ENCODE measurements around the gene ATP5ME. TPM values are rescaled to one million over a fixed set of nuclear protein-coding genes. Genes with fewer than 3 reads are reported as not detected.

ATP5ME gene
- total RNA-seq, 2 experiments from 2014 or later: 254 to 257 TPM

DNA sequence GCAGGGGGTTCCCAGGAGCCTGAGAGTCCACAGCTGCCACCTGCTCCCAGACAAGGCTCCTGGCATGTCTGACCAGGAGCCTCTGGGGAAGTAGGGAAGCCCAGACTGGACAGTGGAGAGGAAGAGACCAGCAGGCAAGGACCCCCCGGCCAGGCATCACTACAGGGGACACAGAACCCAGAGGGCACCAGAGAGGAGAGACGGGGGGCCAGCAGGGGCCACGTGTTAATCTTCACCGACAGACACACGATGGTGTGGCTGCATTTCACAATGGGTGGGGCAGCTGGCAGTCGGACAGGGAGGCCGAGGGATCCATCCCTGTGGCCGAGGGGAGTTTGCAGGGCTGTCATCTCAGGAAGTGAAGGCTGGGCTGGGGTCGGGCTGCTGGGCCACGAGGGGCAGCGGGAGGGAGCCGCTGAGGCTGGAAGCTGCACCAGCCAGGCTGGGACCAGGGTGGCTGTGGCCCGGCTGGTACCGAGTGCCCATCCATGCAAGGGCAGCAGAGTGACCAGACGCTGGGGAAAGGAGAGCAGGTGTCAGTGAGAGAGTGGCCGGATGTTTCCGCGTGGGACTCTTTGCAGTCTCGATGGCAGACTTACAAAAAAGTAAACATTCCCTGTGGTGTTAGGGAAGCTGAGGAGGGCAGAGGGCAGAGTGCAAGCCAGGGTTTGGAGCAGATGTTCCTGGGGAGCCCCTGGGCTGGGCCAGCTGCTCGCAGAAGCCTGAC is 44.0 kb downstream of the ATP5ME start:
- no peak for DNase-seq
- Mint-ChIP-seq H3K4me3 (no peak overlapping the region), H3K4me1 (ENCODE audit: low read depth) (no peaks in the 10 kb centered on the region), H3K9me3 (peaks cover 5% of the 10 kb centered on the region), H3K27me3 (ENCODE audit: low read depth) (peaks cover 2% of the 10 kb centered on the region), H3K27ac (no peak overlapping the region), H3K36me3 (ENCODE audit: low read depth) (no peaks in the 10 kb centered on the region)
- CTCF ChIA-PET: no interaction called here
- intact Hi-C loops (cut with micrococcal nuclease): no loop called here

DNA sequence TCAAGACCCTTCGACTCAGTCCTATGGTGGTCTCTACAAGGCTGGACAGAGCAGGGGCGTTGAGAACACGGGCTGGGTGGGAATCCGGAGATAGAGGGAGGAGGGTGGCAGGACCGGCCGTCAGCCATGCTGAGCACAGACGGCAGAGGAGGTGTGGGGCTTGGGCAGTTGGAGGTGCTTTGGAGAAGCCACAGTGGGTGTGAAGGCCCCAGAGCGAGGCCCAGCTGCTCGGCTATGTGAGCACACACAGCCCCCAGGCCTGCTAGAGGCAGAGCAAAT is 44.5 kb downstream of the ATP5ME start:
- CTCF ChIA-PET: no interaction called here
- Mint-ChIP-seq H3K9me3 (peaks cover 5% of the 10 kb centered on the region), H3K4me1 (ENCODE audit: low read depth) (no peaks in the 10 kb centered on the region), H3K36me3 (ENCODE audit: low read depth) (no peaks in the 10 kb centered on the region), H3K27me3 (ENCODE audit: low read depth) (peaks cover 2% of the 10 kb centered on the region), H3K27ac (no peak overlapping the region), H3K4me3 (no peak overlapping the region)
- intact Hi-C loops (cut with micrococcal nuclease): no loop called here
- no peak for DNase-seq

DNA sequence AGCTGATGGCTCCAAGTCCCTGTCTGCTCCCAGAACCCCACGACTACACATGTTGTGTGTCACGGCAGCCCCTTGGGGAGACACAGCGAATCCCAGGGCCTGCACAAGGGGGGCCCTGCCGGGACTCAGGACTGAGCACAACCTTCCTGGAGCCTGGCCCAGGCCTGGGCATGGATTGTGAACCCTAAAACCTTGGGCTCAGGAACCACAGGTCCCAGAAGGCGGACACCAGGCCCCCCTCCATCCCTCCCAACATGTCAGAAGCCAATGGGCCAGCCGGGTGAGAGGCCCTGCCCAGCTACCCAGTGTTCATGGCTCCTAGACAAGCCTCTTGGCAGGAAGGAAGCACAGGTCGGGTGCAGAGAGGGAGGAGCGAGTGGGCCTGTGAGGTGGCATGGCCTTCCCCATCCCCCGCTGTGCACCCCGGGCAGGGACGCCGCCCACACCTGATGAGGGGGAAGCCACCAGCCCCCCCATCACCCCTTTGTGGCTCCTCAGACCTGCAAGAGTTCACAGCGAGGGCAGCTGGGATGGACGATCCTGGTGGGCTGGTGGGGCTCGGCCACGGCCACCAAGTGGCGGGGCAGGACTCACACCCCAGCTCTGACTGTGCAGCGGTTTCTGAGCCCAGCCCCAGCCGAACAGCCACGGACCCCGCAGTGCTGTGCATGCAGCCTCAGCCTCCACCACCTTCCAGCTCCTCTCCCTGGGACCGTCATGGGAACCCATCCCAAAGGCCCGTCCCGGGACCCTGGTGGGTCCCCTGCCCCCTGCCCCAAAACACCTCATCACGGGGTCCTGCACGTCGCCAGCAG is 45.0 kb downstream of the ATP5ME start:
- peaks cover 5% of the 10 kb centered on the region for H3K27me3 Mint-ChIP-seq (ENCODE audit: low read depth)
- no peak for DNase-seq
- no peak overlapping the region for H3K4me3 Mint-ChIP-seq
- H3K27ac Mint-ChIP-seq: no peak overlapping the region
- H3K4me1 Mint-ChIP-seq (ENCODE audit: low read depth): no peaks in the 10 kb centered on the region
- CTCF ChIA-PET: no interaction called here
- peaks cover 5% of the 10 kb centered on the region for H3K9me3 Mint-ChIP-seq
- intact Hi-C loops (cut with micrococcal nuclease): no loop called here
- no peaks in the 10 kb centered on the region for H3K36me3 Mint-ChIP-seq (ENCODE audit: low read depth)

DNA sequence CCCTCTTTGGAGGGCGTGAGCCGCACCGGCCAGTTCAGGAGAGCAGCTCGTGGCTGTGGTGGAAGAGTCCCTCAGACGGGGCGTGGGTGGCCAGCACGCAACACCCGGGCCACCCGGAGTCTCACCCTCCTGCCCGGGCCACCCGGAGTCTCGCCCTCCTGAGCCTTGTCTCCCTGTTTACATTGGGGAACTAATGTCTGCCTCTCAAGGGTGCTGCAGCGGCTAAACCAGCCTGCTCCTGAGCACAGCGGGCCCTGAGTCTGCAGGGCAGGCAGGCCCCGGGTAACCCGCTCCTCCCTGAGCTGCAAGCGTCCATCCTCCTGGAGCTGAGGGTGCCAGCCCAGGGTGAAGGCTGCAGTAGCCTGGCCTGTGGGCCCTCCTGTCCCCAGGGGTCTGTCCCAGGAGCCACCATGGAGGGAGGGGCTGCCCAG is 45.8 kb downstream of the ATP5ME start:
- H3K36me3 Mint-ChIP-seq (ENCODE audit: low read depth): no peaks in the 10 kb centered on the region
- intact Hi-C loops (cut with micrococcal nuclease): no loop called here
- peaks cover 5% of the 10 kb centered on the region for H3K27me3 Mint-ChIP-seq (ENCODE audit: low read depth)
- CTCF ChIA-PET: no interaction called here
- no peaks in the 10 kb centered on the region for H3K4me1 Mint-ChIP-seq (ENCODE audit: low read depth)
- DNase-seq: no peak
- H3K9me3 Mint-ChIP-seq: peaks cover 5% of the 10 kb centered on the region
- no peak overlapping the region for H3K27ac Mint-ChIP-seq
- no peak overlapping the region for H3K4me3 Mint-ChIP-seq

- no peak for DNase-seq
- CTCF ChIA-PET: interaction anchor here (0.6 kb wide), 1 partner anchor 445 kb away, joined by 3 read pairs; no protein-coding TSS in a partner anchor
- no peak overlapping the region for H3K27ac Mint-ChIP-seq
- no peaks in the 10 kb centered on the region for H3K4me1 Mint-ChIP-seq (ENCODE audit: low read depth)
- H3K4me3 Mint-ChIP-seq: no peak overlapping the region
- H3K9me3 Mint-ChIP-seq: peaks cover 2% of the 10 kb centered on the region
- H3K36me3 Mint-ChIP-seq (ENCODE audit: low read depth): no peaks in the 10 kb centered on the region
- peaks cover 5% of the 10 kb centered on the region for H3K27me3 Mint-ChIP-seq (ENCODE audit: low read depth)
- intact Hi-C loops (cut with micrococcal nuclease): no loop called here
Measured at GRCh38 chr4:627347-628125, 46.5 kb downstream of the ATP5ME start.

GRCh38 chr4:626201-627091 is 47.6 kb downstream of the ATP5ME start:
- H3K4me3 Mint-ChIP-seq: no peak overlapping the region
- DNase-seq: no peak
- peaks cover 5% of the 10 kb centered on the region for H3K27me3 Mint-ChIP-seq (ENCODE audit: low read depth)
- H3K9me3 Mint-ChIP-seq: no peaks in the 10 kb centered on the region
- no peaks in the 10 kb centered on the region for H3K4me1 Mint-ChIP-seq (ENCODE audit: low read depth)
- intact Hi-C loops (cut with micrococcal nuclease): no loop called here
- CTCF ChIA-PET: no interaction called here
- H3K36me3 Mint-ChIP-seq (ENCODE audit: low read depth): no peaks in the 10 kb centered on the region
- H3K27ac Mint-ChIP-seq: no peak overlapping the region

DNA sequence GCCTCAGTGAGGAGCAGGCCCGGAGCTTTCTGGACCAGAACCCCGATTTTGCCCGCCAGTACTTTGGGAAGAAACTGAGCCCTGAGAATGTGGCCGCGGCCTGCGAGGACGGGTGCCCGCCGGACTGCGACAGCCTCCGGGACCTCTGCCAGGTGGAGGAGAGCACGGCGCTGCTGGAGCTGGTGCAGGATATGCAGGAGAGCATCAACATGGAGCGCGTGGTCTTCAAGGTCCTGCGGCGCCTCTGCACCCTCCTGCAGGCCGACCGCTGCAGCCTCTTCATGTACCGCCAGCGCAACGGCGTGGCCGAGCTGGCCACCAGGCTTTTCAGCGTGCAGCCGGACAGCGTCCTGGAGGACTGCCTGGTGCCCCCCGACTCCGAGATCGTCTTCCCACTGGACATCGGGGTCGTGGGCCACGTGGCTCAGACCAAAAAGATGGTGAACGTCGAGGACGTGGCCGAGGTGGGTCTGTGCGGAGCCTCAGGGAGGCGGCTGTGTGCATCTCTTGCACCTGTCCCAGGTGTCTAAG is 48.4 kb downstream of the ATP5ME start:
- H3K9me3 Mint-ChIP-seq: no peaks in the 10 kb centered on the region
- H3K36me3 Mint-ChIP-seq (ENCODE audit: low read depth): no peaks in the 10 kb centered on the region
- intact Hi-C loops (cut with micrococcal nuclease): no loop called here

GRCh38 chr4:624705-625590 is 49.1 kb downstream of the ATP5ME start, which contains the start of gene PDE6B:
PDE6B (plus strand) TSS chr4:625573; CDS start chr4:625627, 54 bp downstream.
- no peaks in the 10 kb centered on the region for H3K36me3 Mint-ChIP-seq (ENCODE audit: low read depth)
- H3K27ac Mint-ChIP-seq: no peak within 1 kb of the TSS
- no peaks in the 10 kb centered on the region for H3K4me1 Mint-ChIP-seq (ENCODE audit: low read depth)
- no peak within 1 kb of the TSS for H3K4me3 Mint-ChIP-seq
- no peaks in the 10 kb centered on the region for H3K9me3 Mint-ChIP-seq
- H3K27me3 Mint-ChIP-seq (ENCODE audit: low read depth): peaks cover 8% of the 10 kb centered on the region
- intact Hi-C loops (cut with micrococcal nuclease): no loop called here
- CTCF ChIA-PET: no interaction called here
- no peak for DNase-seq

More for the DNA sequence above, 48.4 kb downstream of the ATP5ME start:
- DNase-seq: no peak
- CTCF ChIA-PET: no interaction called here
- Mint-ChIP-seq H3K27ac (no peak overlapping the region), H3K4me1 (ENCODE audit: low read depth) (no peaks in the 10 kb centered on the region), H3K27me3 (ENCODE audit: low read depth) (peaks cover 5% of the 10 kb centered on the region), H3K4me3 (no peak overlapping the region)

DNA sequence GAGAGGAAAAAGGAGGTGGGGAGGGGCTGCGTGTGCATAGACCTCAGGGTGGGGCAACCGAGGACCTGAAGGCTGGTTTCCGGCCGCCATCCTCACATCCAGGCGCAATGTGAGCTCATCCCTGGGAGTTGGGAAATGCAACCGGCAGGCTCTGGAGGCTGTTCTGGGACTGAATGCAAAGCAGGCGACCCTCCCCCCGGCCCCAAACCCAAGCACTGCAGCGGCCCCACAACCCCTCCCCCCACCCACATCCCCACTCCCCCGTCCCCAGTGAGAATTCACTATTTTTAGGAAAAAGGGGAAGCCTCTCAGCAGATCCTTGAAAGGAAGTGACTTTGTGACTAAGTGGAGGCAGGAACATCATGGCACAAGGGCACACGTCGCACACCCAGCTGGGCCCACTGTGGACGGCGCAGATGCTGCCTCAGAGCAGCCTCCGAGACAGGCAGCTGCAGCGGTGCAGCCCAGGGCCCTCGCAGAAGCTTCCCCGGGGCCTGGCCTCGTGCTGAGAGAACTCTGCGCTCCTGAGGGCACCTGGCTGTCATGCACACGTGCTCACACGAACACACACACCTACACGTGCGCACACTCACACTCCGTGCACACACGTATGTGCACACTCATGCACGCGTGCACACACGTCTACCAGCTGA is 50.0 kb downstream of the ATP5ME start:
- H3K4me1 Mint-ChIP-seq (ENCODE audit: low read depth): no peaks in the 10 kb centered on the region
- CTCF ChIA-PET: interaction anchor here (0.6 kb wide), 1 partner anchor 77 kb away, joined by 3 read pairs; no protein-coding TSS in a partner anchor
- no peak overlapping the region for H3K27ac Mint-ChIP-seq

DNA sequence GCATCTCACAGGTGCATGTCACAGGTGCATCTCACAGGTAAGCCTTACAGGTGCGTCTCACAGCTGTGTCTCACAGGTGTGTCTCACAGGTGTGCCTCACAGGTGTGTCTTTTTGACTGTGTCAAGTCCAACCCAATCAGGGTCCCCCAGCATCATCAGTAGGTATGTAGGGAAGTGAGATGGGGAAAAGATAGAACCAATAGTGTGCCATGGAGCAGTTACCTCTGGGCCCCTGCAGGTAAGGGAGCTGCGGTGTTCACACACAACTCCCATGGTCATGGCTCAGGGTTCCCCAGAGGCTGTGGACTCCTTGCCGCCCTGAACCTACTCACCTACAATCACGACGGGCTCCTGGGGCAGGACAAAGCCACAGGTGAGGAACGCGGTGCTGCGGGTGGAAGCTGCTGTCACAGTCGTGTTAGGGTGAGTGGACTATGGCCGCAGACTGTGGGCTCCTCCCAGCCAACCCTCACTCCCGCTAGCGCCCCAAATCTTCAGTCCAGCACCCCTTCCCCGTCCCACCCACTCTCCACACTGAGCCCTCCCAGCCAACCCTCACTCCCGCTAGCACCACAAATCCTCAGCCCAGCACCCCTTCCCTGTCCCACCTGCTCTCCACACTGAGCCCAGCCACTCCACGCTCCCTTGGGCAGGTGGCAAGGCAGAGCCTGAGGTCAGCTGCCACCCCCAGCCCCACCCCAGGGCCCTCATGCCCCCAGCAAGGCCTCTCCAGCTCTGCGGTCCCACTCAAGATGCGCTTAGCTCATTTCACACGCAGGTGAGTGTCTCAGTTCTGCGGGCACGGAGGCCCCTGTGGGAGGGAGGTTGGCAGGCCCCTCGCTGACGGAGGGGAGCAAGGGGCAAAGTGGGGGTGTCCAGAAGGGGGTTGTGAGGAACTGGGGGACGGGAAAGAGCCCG is 50.8 kb downstream of the ATP5ME start:
- CTCF ChIA-PET: interaction anchor here (0.6 kb wide), 1 partner anchor 76 kb away, joined by 3 read pairs; no protein-coding TSS in a partner anchor
- no peak for DNase-seq
- H3K4me3 Mint-ChIP-seq: no peak overlapping the region
- intact Hi-C loops (cut with micrococcal nuclease): no loop called here
- no peaks in the 10 kb centered on the region for H3K4me1 Mint-ChIP-seq (ENCODE audit: low read depth)
- H3K36me3 Mint-ChIP-seq (ENCODE audit: low read depth): no peaks in the 10 kb centered on the region
- H3K9me3 Mint-ChIP-seq: no peaks in the 10 kb centered on the region
- no peak overlapping the region for H3K27ac Mint-ChIP-seq
- H3K27me3 Mint-ChIP-seq (ENCODE audit: low read depth): peaks cover 8% of the 10 kb centered on the region

More for the DNA sequence above, 50.0 kb downstream of the ATP5ME start:
- Mint-ChIP-seq H3K36me3 (ENCODE audit: low read depth) (no peaks in the 10 kb centered on the region), H3K27me3 (ENCODE audit: low read depth) (peaks cover 8% of the 10 kb centered on the region), H3K9me3 (no peaks in the 10 kb centered on the region), H3K4me3 (no peak overlapping the region)
- intact Hi-C loops (cut with micrococcal nuclease): no loop called here
- no peak for DNase-seq
